WTC11 (cell line): Measurements from ENCODE around the gene ARHGAP20.

Experiments used
- ATF2 ChIP-seq: sonication (generic); formaldehyde crosslinking; IDR thresholded peaks from 2 replicates; pipeline ENCODE4 v1.8.1; 2022; ENCODE audit warnings: low read depth, missing genetic modification reagents, borderline replicate concordance
- CREB1 ChIP-seq: sonication (generic); formaldehyde crosslinking; IDR thresholded peaks from 2 replicates; pipeline ENCODE4 v1.8.0; 2023; ENCODE audit warnings: mild to moderate bottlenecking, missing genetic modification reagents
- E2F4 ChIP-seq: sonication (generic); formaldehyde crosslinking; IDR thresholded peaks from 2 replicates; pipeline ENCODE4 v1.8.1; 2022; ENCODE audit warnings: low read depth, mild to moderate bottlenecking, moderate library complexity, missing genetic modification reagents, borderline replicate concordance
- HMGXB4 ChIP-seq: sonication (generic); formaldehyde crosslinking; IDR thresholded peaks from 2 replicates; pipeline ENCODE4 v1.8.1; 2023; ENCODE audit warnings: mild to moderate bottlenecking, moderate library complexity, missing genetic modification reagents
- IRF1 ChIP-seq: sonication (generic); formaldehyde crosslinking; IDR thresholded peaks from 2 replicates; pipeline ENCODE4 v1.8.0; 2023; ENCODE audit warnings: missing genetic modification reagents
- JUN ChIP-seq: sonication (generic); formaldehyde crosslinking; IDR thresholded peaks from 2 replicates; pipeline ENCODE4 v1.8.0; 2023; ENCODE audit warnings: mild to moderate bottlenecking, missing genetic modification reagents
- MAX ChIP-seq: sonication (generic); formaldehyde crosslinking; IDR thresholded peaks from 2 replicates; pipeline ENCODE4 v1.8.0; 2022; ENCODE audit warnings: mild to moderate bottlenecking, missing genetic modification reagents
- NFYB ChIP-seq: sonication (generic); formaldehyde crosslinking; conservative IDR thresholded peaks from 2 replicates; pipeline ENCODE4 v1.8.0; 2022; ENCODE audit warnings: low read depth, missing genetic modification reagents
- TEAD4 ChIP-seq: sonication (generic); formaldehyde crosslinking; IDR thresholded peaks from 2 replicates; pipeline ENCODE4 v1.8.0; 2022; ENCODE audit warnings: mild to moderate bottlenecking, missing genetic modification reagents
- ZNF121 ChIP-seq: sonication (generic); formaldehyde crosslinking; IDR thresholded peaks from 2 replicates; pipeline ENCODE4 v1.8.0; 2023; ENCODE audit warnings: missing genetic modification reagents
- TF ChIP-seq, protein P1 (sequence below): fragments of 200-600 bp; IDR thresholded peaks from 2 replicates; pipeline ENCODE4 v1.8.0; 2022; ENCODE audit warnings: antibody characterized with exemption
- TF ChIP-seq, protein P2 (sequence below): sonication (generic); formaldehyde crosslinking; IDR thresholded peaks from 2 replicates; pipeline ENCODE4 v1.8.1; 2023; ENCODE audit warnings: mild to moderate bottlenecking, missing genetic modification reagents, moderate library complexity

GRCh38 chr11:110750100-110750499 is 37.9 kb upstream of the ARHGAP20 start:
- TF ChIP-seq TEAD4 (CRISPR knock-in tag) (no peak), IRF1 (CRISPR knock-in tag) (no peak), NFYB (CRISPR knock-in tag) (no peak), JUN (CRISPR knock-in tag) (no peak), ATF2 (CRISPR knock-in tag) (no peak), HMGXB4 (no peak), E2F4 (CRISPR knock-in tag) (no peak), MAX (CRISPR knock-in tag) (no peak), CREB1 (no peak), ZNF121 (CRISPR knock-in tag) (no peak)
- TF ChIP-seq, protein P1, sequence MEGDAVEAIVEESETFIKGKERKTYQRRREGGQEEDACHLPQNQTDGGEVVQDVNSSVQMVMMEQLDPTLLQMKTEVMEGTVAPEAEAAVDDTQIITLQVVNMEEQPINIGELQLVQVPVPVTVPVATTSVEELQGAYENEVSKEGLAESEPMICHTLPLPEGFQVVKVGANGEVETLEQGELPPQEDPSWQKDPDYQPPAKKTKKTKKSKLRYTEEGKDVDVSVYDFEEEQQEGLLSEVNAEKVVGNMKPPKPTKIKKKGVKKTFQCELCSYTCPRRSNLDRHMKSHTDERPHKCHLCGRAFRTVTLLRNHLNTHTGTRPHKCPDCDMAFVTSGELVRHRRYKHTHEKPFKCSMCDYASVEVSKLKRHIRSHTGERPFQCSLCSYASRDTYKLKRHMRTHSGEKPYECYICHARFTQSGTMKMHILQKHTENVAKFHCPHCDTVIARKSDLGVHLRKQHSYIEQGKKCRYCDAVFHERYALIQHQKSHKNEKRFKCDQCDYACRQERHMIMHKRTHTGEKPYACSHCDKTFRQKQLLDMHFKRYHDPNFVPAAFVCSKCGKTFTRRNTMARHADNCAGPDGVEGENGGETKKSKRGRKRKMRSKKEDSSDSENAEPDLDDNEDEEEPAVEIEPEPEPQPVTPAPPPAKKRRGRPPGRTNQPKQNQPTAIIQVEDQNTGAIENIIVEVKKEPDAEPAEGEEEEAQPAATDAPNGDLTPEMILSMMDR = no peak
- TF ChIP-seq, protein P2, sequence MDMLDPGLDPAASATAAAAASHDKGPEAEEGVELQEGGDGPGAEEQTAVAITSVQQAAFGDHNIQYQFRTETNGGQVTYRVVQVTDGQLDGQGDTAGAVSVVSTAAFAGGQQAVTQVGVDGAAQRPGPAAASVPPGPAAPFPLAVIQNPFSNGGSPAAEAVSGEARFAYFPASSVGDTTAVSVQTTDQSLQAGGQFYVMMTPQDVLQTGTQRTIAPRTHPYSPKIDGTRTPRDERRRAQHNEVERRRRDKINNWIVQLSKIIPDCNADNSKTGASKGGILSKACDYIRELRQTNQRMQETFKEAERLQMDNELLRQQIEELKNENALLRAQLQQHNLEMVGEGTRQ (CRISPR knock-in tag) = no peak
